Vagina (tissue), 2 donors: ENCODE results near the gene UGT1A3.

Experiments used
- CTCF ChIP-seq, 3 experiments: fragments of 450-650 bp in 2 of 3; fragments of 200-600 bp in 1 of 3; sonication (generic) in 1 of 3; IDR thresholded peaks; one replicate each; pipeline ENCODE4 v1.5.1; 2017 to 2019; ENCODE audit warnings: antibody characterized with exemption in 3 of 3, mild to moderate bottlenecking in 2 of 3, moderate library complexity in 2 of 3
- POLR2AphosphoS5 ChIP-seq, 2 donors: sonication (generic); formaldehyde crosslinking; IDR thresholded peaks; one replicate each; pipeline ENCODE4 v1.9.0; 2017; ENCODE audit warnings: antibody characterized with exemption in 2 of 2, mild to moderate bottlenecking in 2 of 2, low read depth in 1 of 2; ENCODE audit not compliant: insufficient read depth in 1 of 2

GRCh38 chr2:233769260-233769659 is 40.4 kb downstream of the UGT1A3 start:
- TF ChIP-seq CTCF (IDR thresholded peaks at IDR 0.05) (no peak), POLR2AphosphoS5 (IDR thresholded peaks at IDR 0.05; ENCODE audit: insufficient read depth in 1 of 2, low read depth in 1 of 2) (no peak)
